ENCODE measurements around the gene ABCC5. TPM values are rescaled to one million over a fixed set of nuclear protein-coding genes. Genes with fewer than 3 reads are reported as not detected.

ABCC5 gene
- total RNA-seq, 1 donor, result 23.3 TPM

DNA sequence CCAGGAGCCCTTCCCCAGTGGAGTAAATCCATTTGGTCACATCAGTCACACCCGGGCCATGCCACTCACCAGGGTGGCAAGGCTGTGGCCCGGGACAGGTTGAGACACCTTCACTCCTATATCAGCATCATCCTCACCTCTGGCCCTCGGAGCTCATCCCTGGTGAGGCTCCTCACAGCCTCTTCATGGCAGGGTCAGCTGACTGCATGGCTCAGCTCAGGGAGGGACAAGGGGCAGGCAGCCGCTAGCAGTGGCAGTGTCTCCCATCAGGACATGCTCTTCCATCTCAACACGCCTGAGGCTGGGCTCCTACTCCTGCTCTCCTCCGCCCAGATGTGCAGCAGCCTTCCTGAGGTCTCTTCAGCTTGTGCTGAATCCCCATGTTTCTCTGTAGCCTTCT, 106.6 kb downstream of the ABCC5 start:
- DNase-seq (ENCODE audit: low read depth), result no peak
- TF ChIP-seq, protein P1, sequence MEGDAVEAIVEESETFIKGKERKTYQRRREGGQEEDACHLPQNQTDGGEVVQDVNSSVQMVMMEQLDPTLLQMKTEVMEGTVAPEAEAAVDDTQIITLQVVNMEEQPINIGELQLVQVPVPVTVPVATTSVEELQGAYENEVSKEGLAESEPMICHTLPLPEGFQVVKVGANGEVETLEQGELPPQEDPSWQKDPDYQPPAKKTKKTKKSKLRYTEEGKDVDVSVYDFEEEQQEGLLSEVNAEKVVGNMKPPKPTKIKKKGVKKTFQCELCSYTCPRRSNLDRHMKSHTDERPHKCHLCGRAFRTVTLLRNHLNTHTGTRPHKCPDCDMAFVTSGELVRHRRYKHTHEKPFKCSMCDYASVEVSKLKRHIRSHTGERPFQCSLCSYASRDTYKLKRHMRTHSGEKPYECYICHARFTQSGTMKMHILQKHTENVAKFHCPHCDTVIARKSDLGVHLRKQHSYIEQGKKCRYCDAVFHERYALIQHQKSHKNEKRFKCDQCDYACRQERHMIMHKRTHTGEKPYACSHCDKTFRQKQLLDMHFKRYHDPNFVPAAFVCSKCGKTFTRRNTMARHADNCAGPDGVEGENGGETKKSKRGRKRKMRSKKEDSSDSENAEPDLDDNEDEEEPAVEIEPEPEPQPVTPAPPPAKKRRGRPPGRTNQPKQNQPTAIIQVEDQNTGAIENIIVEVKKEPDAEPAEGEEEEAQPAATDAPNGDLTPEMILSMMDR (IDR thresholded peaks at IDR 0.05; ENCODE audit: insufficient read depth, low read depth, low read length), result no peak
- H3K4me3 ChIP-seq (ENCODE audit: low read depth, low read length), result no peak overlapping the region

DNA sequence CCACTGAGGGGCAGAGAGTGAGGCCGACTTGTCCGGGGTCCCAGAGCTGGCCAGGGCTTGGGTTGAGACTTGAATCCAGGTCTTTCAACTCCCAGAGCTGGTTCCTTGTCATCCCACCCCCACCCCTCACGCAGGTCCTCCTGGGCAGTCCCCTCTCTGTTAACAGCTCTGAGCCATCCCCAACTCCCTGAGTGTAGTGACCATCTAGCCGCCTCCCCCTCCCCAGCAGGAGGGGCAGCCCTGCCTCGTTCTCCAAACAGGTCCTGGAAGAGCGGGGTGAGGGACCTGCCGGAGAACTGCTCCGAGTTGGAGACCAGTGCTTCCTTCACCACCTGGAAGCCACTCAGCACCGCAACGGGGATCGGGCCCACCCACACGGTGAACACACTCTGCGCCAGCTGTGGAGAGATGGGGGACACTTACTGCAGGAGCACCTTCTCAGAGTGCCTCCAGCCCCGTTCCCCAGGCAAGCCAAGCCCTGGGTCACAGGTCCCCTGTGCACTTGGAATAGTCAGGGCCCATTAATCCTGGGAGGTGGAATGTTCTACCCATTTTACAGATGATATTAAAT, 108.6 kb downstream of the ABCC5 start:
- no peak for DNase-seq (ENCODE audit: low read depth)
- no peak overlapping the region for H3K4me3 ChIP-seq (ENCODE audit: low read depth, low read length)
- TF ChIP-seq, protein P1 (IDR thresholded peaks at IDR 0.05; ENCODE audit: insufficient read depth, low read depth, low read length), result no peak

DNA sequence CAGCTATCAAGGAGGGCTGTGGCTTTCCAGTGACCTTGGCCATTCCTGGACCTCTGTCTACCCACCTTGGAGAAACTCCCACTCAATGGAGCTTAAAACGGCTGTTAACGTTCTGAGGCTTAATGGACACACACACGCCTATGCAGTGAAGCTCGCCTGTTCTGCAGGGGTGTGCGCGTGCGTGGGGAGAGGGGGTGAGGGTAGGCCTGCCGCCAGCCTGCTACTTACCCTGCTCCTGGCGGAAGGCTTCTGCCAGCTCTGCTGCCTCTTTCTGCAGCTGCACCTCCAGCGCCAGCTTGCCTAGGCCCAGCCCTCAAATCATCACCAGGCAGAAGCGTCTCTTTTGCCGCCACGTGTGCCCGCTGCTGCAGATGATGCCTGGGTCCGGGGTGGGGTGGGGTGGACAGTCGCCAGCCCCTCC, 109.8 kb downstream of the ABCC5 start:
- TF ChIP-seq, protein P1 (IDR thresholded peaks at IDR 0.05; ENCODE audit: insufficient read depth, low read depth, low read length), result no peak
- H3K4me3 ChIP-seq (ENCODE audit: low read depth, low read length), result no peak overlapping the region
- DNase-seq (ENCODE audit: low read depth), result no peak

DNA sequence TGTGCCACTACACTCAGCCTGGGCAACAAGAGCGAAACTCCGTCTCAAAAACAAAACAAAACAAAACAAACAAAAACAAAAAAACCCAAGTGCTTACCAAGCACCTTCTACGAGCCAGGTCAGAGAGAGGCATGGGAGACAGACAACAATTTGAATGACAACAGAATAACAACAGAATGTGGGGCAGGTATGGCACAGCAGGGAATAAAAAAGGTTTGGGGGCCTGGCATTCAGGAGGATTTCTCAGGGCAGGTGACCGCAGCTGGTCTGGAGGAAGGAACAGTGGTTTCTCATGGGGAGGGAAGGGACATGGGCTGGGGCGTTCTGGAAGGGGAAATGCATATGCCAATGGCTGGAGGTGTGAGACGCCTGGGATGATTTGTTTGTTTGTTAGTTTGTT, 110.5 kb downstream of the ABCC5 start:
- no peak for DNase-seq (ENCODE audit: low read depth)
- TF ChIP-seq, protein P1 (IDR thresholded peaks at IDR 0.05; ENCODE audit: insufficient read depth, low read depth, low read length), result no peak
- H3K4me3 ChIP-seq (ENCODE audit: low read depth, low read length), result no peak overlapping the region

DNA sequence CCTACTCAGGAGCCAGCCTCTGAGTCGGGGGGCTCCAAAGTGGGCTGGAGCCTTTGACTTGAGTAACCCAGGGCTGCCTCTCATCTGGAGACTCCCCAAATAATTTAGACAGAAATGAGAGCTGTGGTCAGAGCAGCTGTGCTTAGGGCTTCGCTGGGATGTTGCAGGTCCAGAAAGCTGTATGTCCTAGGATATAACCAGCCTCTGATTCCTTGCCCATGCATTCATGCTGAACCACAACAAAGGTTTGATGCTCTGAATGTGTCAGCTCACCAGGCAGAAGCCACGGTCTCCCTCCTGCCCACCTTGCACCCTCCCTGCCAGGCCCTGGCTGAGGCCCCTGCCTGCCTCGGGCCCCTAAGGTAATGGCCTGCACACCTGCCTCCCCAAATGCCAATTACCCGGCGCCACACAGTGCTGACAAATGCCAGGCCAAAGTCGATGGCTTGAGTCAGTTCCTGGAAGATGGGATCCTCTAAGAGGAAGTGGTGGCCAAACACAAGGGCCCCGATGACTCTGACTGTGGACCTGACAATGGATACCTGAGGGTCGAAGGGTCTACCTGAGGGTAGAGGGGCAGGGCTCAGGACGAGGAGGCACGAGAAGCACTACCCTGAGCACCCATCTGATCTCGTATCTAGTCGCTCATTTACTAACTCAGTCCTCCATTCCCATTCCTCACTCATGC, 111.3 kb downstream of the ABCC5 start:
- H3K4me3 ChIP-seq (ENCODE audit: low read depth, low read length), result no peak overlapping the region
- no peak for DNase-seq (ENCODE audit: low read depth)
- TF ChIP-seq, protein P1 (IDR thresholded peaks at IDR 0.05; ENCODE audit: insufficient read depth, low read depth, low read length), result no peak

DNA sequence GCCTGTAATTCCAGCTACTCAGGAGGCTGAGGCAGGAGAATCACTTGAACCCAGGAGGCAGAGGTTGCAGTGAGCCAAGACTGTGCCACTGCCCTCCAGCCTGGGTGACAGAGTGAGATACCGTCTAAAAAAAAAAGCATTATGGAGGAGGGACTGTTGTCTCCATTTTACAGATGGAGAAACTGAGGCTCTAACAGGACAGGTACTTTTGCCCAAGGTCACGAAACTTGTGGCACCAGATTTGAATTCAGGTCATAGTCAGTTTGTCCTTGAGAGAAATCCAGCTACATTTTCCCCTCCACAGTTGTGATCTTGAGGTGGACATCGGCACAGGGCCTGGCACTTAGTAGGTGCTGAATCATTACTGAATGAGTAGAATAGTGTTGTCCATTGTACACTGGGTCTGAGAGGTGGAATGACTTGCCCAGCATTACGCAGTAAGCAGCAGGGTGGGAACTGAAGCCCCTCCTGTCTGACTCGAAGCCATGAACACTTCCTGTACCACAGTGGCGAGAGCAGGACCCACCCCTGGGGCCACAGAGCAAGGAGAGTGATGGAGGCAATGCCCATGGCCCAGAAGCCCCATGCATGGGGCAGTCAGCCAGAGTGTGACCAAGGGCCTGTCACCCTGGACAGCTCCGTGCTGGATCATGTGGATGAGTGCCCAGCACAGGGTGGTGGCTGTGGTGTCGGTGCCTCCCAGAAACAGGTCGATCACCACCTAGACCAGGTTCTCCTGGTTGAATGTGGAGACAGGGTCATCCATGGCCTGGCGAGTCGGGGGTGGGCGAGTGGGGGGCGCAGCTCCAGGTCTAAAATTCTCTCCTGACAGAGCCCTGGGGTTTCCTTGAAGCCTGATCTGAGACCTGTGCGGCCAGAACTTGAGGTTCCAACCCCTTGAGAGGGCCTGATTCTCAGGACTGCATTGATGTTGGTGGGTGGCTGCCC, 112.6 kb downstream of the ABCC5 start:
- TF ChIP-seq, protein P1 (IDR thresholded peaks at IDR 0.05; ENCODE audit: insufficient read depth, low read depth, low read length), result no peak
- H3K4me3 ChIP-seq (ENCODE audit: low read depth, low read length), result no peak overlapping the region
- DNase-seq (ENCODE audit: low read depth), result no peak

Data from fibroblast of villous mesenchyme (primary cell).